HL-60 (cell line): ENCODE results near the gene PSMF1.

Experiments
- DNase-seq, 2 experiments: peaks; one replicate each; pipeline ENCODE4 v3.0.0-alpha.2; 2010 to 2020; ENCODE audit warnings: low read depth in 1 of 2, low spot score in 1 of 2
- H3K27ac ChIP-seq: fragments of 250-450 bp; sonication (Bioruptor Pico); replicated peaks from 2 replicates; pipeline ENCODE4 v1.5.1; 2020; ENCODE audit warnings: mild to moderate bottlenecking, moderate library complexity
- H3K27me3 ChIP-seq: fragments of 250-450 bp; sonication (Bioruptor Pico); 2 replicates; pipeline ENCODE4 v1.5.1; 2021; ENCODE audit warnings: mild to moderate bottlenecking, moderate library complexity; ENCODE audit not compliant: insufficient read depth, poor library complexity, severe bottlenecking
- H3K4me3 ChIP-seq: replicated peaks from 2 replicates; pipeline ENCODE4 v1.5.1; 2011; ENCODE audit warnings: mild to moderate bottlenecking, control low read depth, low read length; ENCODE audit not compliant: insufficient read depth
- CTCF ChIP-seq: IDR thresholded peaks from one replicate; pipeline ENCODE4 v1.5.1; 2011; ENCODE audit warnings: low read length, control low read depth, inconsistent platforms; ENCODE audit not compliant: insufficient read depth
- GABPA ChIP-seq: IDR thresholded peaks from 2 replicates; pipeline ENCODE4 v1.6.1; 2012; ENCODE audit warnings: low read depth
- POLR2AphosphoS5 ChIP-seq: IDR thresholded peaks from 2 replicates; pipeline ENCODE4 v1.6.1; 2012; ENCODE audit warnings: low read depth
- SPI1 ChIP-seq: IDR thresholded peaks from 2 replicates; pipeline ENCODE4 v1.6.1; 2012; ENCODE audit warnings: low read depth, mild to moderate bottlenecking, borderline replicate concordance
- TF ChIP-seq, protein P1 (sequence below): IDR thresholded peaks from 2 replicates; pipeline ENCODE4 v1.6.1; 2012; ENCODE audit warnings: low read depth; ENCODE audit not compliant: insufficient replicate concordance

The PSMF1 gene

DNA sequence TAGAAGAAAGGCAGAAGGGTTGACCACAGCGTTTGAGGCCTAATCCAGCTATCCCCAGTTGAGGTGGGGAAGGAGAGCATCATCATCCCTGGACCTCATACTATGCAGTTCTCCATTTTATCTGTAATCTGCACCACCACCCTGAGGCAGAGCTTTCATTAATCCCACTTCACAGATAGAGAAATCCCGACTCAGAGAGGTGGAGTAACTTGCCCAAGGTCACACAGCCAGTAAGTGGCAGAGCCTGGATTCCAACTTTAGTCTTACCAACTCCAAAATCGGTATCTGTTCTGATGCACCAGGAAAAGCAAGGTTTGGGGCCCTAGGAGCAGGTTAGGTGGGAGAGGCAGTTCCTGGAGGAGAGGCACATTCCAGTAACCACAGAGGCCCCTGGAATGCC, 59.7 kb downstream of the PSMF1 start:
- Histone ChIP-seq H3K4me3 (no peak overlapping the region), H3K27ac (no peak overlapping the region), H3K27me3 (no peaks in the 10 kb centered on the region)
- no peak for DNase-seq
- TF ChIP-seq CTCF (no peak), GABPA (no peak), SPI1 (no peak), POLR2AphosphoS5 (no peak)
- TF ChIP-seq, protein P1, sequence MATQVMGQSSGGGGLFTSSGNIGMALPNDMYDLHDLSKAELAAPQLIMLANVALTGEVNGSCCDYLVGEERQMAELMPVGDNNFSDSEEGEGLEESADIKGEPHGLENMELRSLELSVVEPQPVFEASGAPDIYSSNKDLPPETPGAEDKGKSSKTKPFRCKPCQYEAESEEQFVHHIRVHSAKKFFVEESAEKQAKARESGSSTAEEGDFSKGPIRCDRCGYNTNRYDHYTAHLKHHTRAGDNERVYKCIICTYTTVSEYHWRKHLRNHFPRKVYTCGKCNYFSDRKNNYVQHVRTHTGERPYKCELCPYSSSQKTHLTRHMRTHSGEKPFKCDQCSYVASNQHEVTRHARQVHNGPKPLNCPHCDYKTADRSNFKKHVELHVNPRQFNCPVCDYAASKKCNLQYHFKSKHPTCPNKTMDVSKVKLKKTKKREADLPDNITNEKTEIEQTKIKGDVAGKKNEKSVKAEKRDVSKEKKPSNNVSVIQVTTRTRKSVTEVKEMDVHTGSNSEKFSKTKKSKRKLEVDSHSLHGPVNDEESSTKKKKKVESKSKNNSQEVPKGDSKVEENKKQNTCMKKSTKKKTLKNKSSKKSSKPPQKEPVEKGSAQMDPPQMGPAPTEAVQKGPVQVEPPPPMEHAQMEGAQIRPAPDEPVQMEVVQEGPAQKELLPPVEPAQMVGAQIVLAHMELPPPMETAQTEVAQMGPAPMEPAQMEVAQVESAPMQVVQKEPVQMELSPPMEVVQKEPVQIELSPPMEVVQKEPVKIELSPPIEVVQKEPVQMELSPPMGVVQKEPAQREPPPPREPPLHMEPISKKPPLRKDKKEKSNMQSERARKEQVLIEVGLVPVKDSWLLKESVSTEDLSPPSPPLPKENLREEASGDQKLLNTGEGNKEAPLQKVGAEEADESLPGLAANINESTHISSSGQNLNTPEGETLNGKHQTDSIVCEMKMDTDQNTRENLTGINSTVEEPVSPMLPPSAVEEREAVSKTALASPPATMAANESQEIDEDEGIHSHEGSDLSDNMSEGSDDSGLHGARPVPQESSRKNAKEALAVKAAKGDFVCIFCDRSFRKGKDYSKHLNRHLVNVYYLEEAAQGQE = no peak

DNA sequence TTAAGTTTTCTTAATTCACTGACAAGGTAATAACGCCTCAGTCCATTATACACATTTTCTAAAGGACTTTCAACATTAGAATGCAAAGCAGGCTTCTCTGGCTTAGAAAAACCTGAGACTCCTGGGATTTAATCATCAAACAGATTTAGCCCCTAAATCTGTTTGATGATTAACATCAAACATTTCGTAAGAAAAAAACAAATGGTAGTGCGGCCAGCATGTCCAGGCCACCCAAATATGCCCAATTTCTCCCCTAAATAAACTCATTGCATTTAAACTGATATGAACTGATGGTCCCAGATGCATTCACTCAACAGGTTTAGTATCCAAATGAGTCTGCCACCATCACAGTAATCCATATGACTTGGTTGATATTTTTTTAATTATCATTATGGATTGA, 60.2 kb downstream of the PSMF1 start:
- H3K4me3 ChIP-seq = no peak overlapping the region
- H3K27me3 ChIP-seq = no peaks in the 10 kb centered on the region
- H3K27ac ChIP-seq = no peak overlapping the region
- DNase-seq = no peak
- TF ChIP-seq GABPA (no peak), POLR2AphosphoS5 (no peak), SPI1 (no peak), CTCF (no peak)
- TF ChIP-seq, protein P1 = no peak

DNA sequence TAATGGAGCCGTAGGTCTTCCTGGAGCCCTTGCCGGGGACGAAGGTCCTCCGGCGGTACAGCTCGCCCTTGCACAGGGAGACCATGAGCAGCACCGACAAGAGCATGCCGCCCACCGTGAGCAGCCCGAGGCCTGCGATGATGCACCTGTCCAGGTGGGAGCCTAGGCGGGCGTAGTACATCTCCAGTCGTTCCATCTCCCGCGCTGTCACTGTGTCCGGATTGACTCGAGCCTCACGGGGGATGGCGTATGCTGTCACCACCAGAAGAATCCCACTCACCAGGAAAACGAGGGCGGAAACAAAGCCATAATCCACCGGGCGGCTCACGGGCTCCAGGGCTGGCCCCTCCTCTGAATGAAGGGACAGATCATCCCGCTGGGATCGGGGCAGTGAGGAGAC, 62.5 kb downstream of the PSMF1 start:
- DNase-seq = no peak
- no peak for TF ChIP-seq CTCF
- no peak for TF ChIP-seq GABPA
- TF ChIP-seq POLR2AphosphoS5 = no peak
- no peak for TF ChIP-seq SPI1
- TF ChIP-seq, protein P1 = no peak
- H3K27me3 ChIP-seq = peaks cover 8% of the 10 kb centered on the region
- H3K27ac ChIP-seq = no peak overlapping the region
- no peak overlapping the region for H3K4me3 ChIP-seq
